Natural killer cell (primary cell): ENCODE data around the gene DAB2IP. TPM values are rescaled to one million over a fixed set of nuclear protein-coding genes. Genes with fewer than 3 reads are reported as not detected.

ENCODE experiments used
- ATAC-seq, 3 donors: fragments of 150-1000 bp in 2 of 3; fragments of 200-7000 bp in 1 of 3; cut with Tn5 transposase; 1 replicate in 1 of 3; 2 replicates in 2 of 3; pipeline ENCODE4 v1.10.0; 2021; ENCODE audit warnings: mild to moderate bottlenecking in 2 of 3, moderate library complexity in 2 of 3
- DNase-seq, 2 donors: peaks; one replicate each; pipeline versions ENCODE4 v3.0.0 to v3.0.0-alpha.2; 2013 to 2021; ENCODE audit warnings: mixed read lengths in 1 of 2
- H3K27ac ChIP-seq: one replicate; pipeline ENCODE4 v1.5.1; 2013; ENCODE audit warnings: mild to moderate bottlenecking, low read length
- H3K27me3 ChIP-seq: one replicate; pipeline ENCODE4 v1.6.1; 2013; ENCODE audit warnings: low read length; ENCODE audit not compliant: control insufficient read depth, insufficient read depth
- H3K36me3 ChIP-seq: one replicate; pipeline ENCODE4 v1.6.1; 2013; ENCODE audit warnings: low read length; ENCODE audit not compliant: control insufficient read depth, insufficient read depth
- H3K4me1 ChIP-seq: one replicate; pipeline ENCODE4 v1.6.1; 2013; ENCODE audit warnings: low read length; ENCODE audit not compliant: control insufficient read depth, insufficient read depth
- H3K4me3 ChIP-seq: one replicate; pipeline ENCODE4 v1.5.1; 2013; ENCODE audit warnings: low read length
- H3K9me3 ChIP-seq: one replicate; pipeline ENCODE4 v1.6.1; 2013; ENCODE audit warnings: low read length; ENCODE audit not compliant: control insufficient read depth, insufficient read depth
- H3K27ac Mint-ChIP-seq, 2 donors: one replicate each; pipeline ENCODE4 v1.8.0; 2022; ENCODE audit warnings: mild to moderate bottlenecking in 2 of 2, mixed read lengths in 2 of 2, moderate library complexity in 1 of 2
- H3K27me3 Mint-ChIP-seq, 2 donors: one replicate each; pipeline ENCODE4 v1.8.0; 2022; ENCODE audit warnings: low read depth in 2 of 2, mixed read lengths in 2 of 2
- H3K36me3 Mint-ChIP-seq: one replicate; pipeline ENCODE4 v1.8.0; 2022; ENCODE audit warnings: mixed read lengths
- H3K4me1 Mint-ChIP-seq, 2 donors: one replicate each; pipeline ENCODE4 v1.8.0; 2022; ENCODE audit warnings: mixed read lengths in 2 of 2
- H3K4me3 Mint-ChIP-seq: one replicate; pipeline ENCODE4 v1.8.0; 2022; ENCODE audit warnings: mild to moderate bottlenecking, moderate library complexity, mixed read lengths
- H3K9me3 Mint-ChIP-seq, 2 donors: one replicate each; pipeline ENCODE4 v1.8.0; 2022; ENCODE audit warnings: mixed read lengths in 2 of 2
- WGBS: methylation state at CpG from one replicate; pipeline ENCODE4 v1.1.7; 2013; ENCODE audit warnings: missing lambda C conversion rate; ENCODE audit not compliant: insufficient coverage; 5-methylcytosine and 5-hydroxymethylcytosine counted together
- intact Hi-C: fragments of 100-400 bp; cut with micrococcal nuclease; formaldehyde crosslinking; loops from one replicate; pipeline ENCODE4 v1.14.2; 2022
- total RNA-seq, 4 donors: library from RNA; stranded (reverse); fragments of 120-200 nt in 1 of 4; gene quantifications; one replicate each; pipeline versions ENCODE4 v1.2.3 to v1.2.4, GENCODE V29; 2013 to 2022
- TF ChIP-seq, protein P1 (sequence below): fragments of 200-600 bp; IDR thresholded peaks from one replicate; pipeline ENCODE4 v1.8.0; 2022; ENCODE audit warnings: antibody characterized with exemption

The DAB2IP gene
- total RNA-seq, 3 donors from 2014 or later (not counting 1 experiment from before 2014, with no cell fraction given): 0.19 to 2.5 TPM; not detected in 1

DNA sequence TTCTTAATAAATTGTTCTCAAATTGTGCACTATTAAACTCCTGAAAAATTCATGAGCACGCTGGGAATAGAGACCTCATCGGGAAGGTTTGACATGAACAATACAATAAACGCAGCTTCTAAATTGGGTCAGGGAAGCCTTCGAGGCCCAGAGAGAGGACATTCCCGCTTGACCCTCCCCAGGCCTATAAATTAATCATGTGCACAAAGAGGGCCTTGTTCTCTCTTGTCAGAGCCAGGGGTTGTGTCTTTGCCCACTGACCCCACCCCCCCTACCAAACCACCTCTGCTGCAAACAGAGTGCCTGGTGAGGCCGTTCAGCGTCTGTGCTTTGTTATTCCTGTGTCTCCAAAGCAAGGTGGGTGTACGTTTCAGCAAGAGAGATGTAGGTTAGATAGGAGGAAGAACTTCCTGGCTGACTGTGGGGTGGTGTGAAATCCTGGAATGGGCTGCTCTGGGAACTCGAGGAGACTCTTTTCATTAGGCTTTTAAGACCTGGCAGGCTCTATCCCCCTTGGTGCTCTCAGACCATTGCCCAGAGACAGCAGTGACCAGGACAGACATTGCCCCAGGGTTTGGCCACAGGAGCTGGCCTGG is 18.2 kb upstream of the DAB2IP start:
- no peaks in the 10 kb centered on the region for H3K27me3 ChIP-seq
- H3K27ac Mint-ChIP-seq: no peak overlapping the region

DNA sequence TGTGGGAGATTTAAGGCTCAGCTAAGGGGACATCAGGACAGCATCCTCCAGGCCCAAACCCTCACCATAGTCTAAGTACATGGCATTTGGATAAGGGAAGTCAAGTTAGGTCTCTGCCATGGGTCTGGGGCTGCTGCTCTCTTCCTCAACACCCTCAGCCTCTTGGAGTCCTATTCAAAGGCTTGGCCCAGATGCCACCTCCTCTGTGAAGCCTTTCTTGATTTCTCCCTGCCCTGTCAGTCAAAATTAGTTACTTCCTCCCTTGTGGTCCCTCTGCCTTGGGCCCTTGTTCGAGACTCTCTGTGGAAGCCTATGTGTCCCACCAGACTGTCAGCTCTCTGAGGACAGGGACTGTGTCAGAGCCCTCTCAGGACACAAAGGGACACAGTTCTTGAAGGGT is 17.7 kb upstream of the DAB2IP start:
- Mint-ChIP-seq H3K27me3 (peaks cover 6% of the 10 kb centered on the region in 2 donors), H3K4me3 (no peak overlapping the region)

More for the DNA sequence above, 18.2 kb upstream of the DAB2IP start:
- Histone ChIP-seq H3K4me1 (peaks cover 11% of the 10 kb centered on the region), H3K36me3 (no peaks in the 10 kb centered on the region), H3K9me3 (no peaks in the 10 kb centered on the region), H3K4me3 (no peak overlapping the region), H3K27ac (no peak overlapping the region)
- intact Hi-C loops: no loop called here
- DNase-seq: no peak
- peaks cover 3 to 6% of the 10 kb centered on the region in 2 donors for H3K27me3 Mint-ChIP-seq
- TF ChIP-seq, protein P1, sequence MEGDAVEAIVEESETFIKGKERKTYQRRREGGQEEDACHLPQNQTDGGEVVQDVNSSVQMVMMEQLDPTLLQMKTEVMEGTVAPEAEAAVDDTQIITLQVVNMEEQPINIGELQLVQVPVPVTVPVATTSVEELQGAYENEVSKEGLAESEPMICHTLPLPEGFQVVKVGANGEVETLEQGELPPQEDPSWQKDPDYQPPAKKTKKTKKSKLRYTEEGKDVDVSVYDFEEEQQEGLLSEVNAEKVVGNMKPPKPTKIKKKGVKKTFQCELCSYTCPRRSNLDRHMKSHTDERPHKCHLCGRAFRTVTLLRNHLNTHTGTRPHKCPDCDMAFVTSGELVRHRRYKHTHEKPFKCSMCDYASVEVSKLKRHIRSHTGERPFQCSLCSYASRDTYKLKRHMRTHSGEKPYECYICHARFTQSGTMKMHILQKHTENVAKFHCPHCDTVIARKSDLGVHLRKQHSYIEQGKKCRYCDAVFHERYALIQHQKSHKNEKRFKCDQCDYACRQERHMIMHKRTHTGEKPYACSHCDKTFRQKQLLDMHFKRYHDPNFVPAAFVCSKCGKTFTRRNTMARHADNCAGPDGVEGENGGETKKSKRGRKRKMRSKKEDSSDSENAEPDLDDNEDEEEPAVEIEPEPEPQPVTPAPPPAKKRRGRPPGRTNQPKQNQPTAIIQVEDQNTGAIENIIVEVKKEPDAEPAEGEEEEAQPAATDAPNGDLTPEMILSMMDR: no peak
- H3K4me1 Mint-ChIP-seq: peaks cover 7 to 22% of the 10 kb centered on the region in 2 donors
- H3K9me3 Mint-ChIP-seq: no peaks in the 10 kb centered on the region
- ATAC-seq: no peak
- H3K36me3 Mint-ChIP-seq: no peaks in the 10 kb centered on the region
- no peak overlapping the region for H3K4me3 Mint-ChIP-seq
- 85% methylated on average over 9 of the region's 9 CpGs for WGBS

DNA sequence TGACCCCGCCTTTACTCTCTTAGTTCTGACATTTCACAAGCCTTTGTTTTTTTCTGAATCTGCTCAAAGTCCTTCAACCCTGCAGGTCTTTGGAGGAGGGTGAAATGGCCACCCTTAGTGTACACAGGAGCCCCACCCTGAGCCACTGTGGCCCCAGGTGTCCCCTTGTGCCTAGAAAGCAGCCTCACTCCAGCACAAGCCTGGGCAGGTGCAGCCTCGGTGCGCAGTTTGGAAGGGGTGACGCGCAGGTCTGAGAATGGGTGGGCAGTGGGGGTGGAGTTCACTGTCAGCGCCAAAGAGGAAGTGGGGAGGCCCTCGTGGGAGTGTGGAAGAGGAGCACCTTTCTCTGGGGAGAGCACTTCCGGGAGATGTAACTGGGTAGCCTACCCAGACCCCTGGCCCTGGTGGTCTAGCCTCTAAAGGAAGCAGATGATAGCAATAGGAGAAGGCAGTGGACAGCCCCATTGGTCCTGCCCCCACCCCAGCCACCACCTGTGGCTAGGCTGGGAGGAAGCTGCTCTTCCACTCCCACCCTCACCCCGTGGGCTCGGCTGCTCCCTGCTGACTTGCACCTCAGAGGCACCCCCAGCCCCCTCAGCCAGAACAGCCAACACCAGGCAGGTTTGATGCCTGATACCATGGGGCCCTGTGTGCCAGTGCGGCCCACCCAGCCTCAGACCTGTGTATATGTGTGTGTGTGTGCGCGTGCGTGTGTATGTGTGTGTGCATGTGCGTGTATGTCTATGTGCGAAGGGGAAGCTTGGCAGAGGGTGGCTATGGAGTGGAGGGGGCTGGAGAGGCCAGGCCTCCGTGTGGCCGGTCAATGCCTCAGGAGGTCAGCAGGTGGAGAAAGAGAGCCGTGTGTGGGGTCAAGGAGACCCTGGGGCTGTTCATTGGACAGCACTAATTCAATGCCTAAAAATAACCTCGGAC is 16.8 kb upstream of the DAB2IP start:
- no peak overlapping the region for H3K4me3 Mint-ChIP-seq
- intact Hi-C loops: no loop called here
- TF ChIP-seq, protein P1: no peak
- H3K27me3 ChIP-seq: no peaks in the 10 kb centered on the region
- H3K36me3 ChIP-seq: no peaks in the 10 kb centered on the region
- peaks cover 6% of the 10 kb centered on the region in 2 donors for H3K27me3 Mint-ChIP-seq
- peak overlapping the region in 1 of 2 donors; percentile 50 for H3K27ac Mint-ChIP-seq
- H3K4me1 ChIP-seq: peaks cover 11% of the 10 kb centered on the region
- H3K4me3 ChIP-seq: no peak overlapping the region
- ATAC-seq (peak in 1 of 3 donors; percentile 17), DNase-seq (no peak)
- H3K27ac ChIP-seq: no peak overlapping the region
- H3K4me1 Mint-ChIP-seq: peaks cover 7 to 22% of the 10 kb centered on the region in 2 donors
- H3K9me3 ChIP-seq: no peaks in the 10 kb centered on the region
- 38% methylated on average over 20 of the region's 20 CpGs for WGBS
- no peaks in the 10 kb centered on the region for H3K36me3 Mint-ChIP-seq
- no peaks in the 10 kb centered on the region for H3K9me3 Mint-ChIP-seq

More for the DNA sequence above, 17.7 kb upstream of the DAB2IP start:
- Histone ChIP-seq H3K27ac (no peak overlapping the region), H3K9me3 (no peaks in the 10 kb centered on the region), H3K4me1 (peaks cover 11% of the 10 kb centered on the region), H3K4me3 (no peak overlapping the region), H3K27me3 (no peaks in the 10 kb centered on the region), H3K36me3 (no peaks in the 10 kb centered on the region)
- WGBS: 82% methylated on average over 1 of the region's 1 CpG
- peaks cover 7 to 22% of the 10 kb centered on the region in 2 donors for H3K4me1 Mint-ChIP-seq
- TF ChIP-seq, protein P1: no peak
- H3K9me3 Mint-ChIP-seq: no peaks in the 10 kb centered on the region
- intact Hi-C loops: no loop called here
- DNase-seq: no peak
- no peak overlapping the region for H3K27ac Mint-ChIP-seq
- no peak for ATAC-seq
- H3K36me3 Mint-ChIP-seq: no peaks in the 10 kb centered on the region
